MM.1S (cell line): Measurements from ENCODE around the gene MLANA.

ENCODE experiments used
- DNase-seq: peaks from one replicate; pipeline ENCODE4 v3.0.0-alpha.2; 2015
- H2AFZ ChIP-seq: fragments of 300-600 bp; sonication (generic); 2 replicates; pipeline ENCODE4 v1.6.0; 2016; ENCODE audit warnings: antibody characterized with exemption, low read length
- H3F3A ChIP-seq: fragments of 300-600 bp; sonication (generic); 2 replicates; pipeline ENCODE4 v1.6.1; 2016; ENCODE audit warnings: mild to moderate bottlenecking, antibody characterized with exemption, low read length, moderate library complexity, mixed read lengths; ENCODE audit not compliant: insufficient read depth
- H3K27ac ChIP-seq: fragments of 300-600 bp; sonication (generic); 2 replicates; pipeline ENCODE4 v1.5.1; 2016; ENCODE audit warnings: mild to moderate bottlenecking, low read length
- H3K27me3 ChIP-seq: fragments of 300-600 bp; sonication (generic); replicated peaks from 2 replicates; pipeline ENCODE4 v1.6.0; 2016; ENCODE audit warnings: low read length; ENCODE audit not compliant: insufficient read depth
- H3K36me3 ChIP-seq: fragments of 300-600 bp; sonication (generic); replicated peaks from 2 replicates; pipeline ENCODE4 v1.6.1; 2016; ENCODE audit warnings: mild to moderate bottlenecking, low read length, mixed read lengths; ENCODE audit not compliant: insufficient read depth
- H3K4me1 ChIP-seq: fragments of 300-600 bp; sonication (generic); 2 replicates; pipeline ENCODE4 v1.6.1; 2016; ENCODE audit warnings: low read length, mixed read lengths
- H3K4me2 ChIP-seq: fragments of 300-600 bp; sonication (generic); 2 replicates; pipeline ENCODE4 v1.6.0; 2016; ENCODE audit warnings: low read depth, low read length
- H3K4me3 ChIP-seq: fragments of 300-600 bp; sonication (generic); 2 replicates; pipeline ENCODE4 v1.5.1; 2016; ENCODE audit warnings: low read length, mixed read lengths
- H3K79me2 ChIP-seq: fragments of 300-600 bp; sonication (generic); 2 replicates; pipeline ENCODE4 v1.6.1; 2016; ENCODE audit warnings: mixed run types, low read length, mixed read lengths
- H3K9ac ChIP-seq: fragments of 300-600 bp; sonication (generic); 2 replicates; pipeline ENCODE4 v1.6.1; 2016; ENCODE audit warnings: low read length, mixed read lengths
- H3K9me2 ChIP-seq: fragments of 300-600 bp; sonication (generic); replicated peaks from 2 replicates; pipeline ENCODE4 v1.6.1; 2016; ENCODE audit warnings: mild to moderate bottlenecking, low read length, mixed read lengths; ENCODE audit not compliant: insufficient read depth
- H3K9me3 ChIP-seq: fragments of 300-600 bp; sonication (generic); replicated peaks from 2 replicates; pipeline ENCODE4 v1.6.1; 2016; ENCODE audit warnings: mild to moderate bottlenecking, low read length, mixed read lengths; ENCODE audit not compliant: insufficient read depth
- H4K20me1 ChIP-seq: fragments of 300-600 bp; sonication (generic); 2 replicates; pipeline ENCODE4 v1.6.1; 2016; ENCODE audit warnings: mild to moderate bottlenecking, low read length, moderate library complexity, mixed read lengths; ENCODE audit not compliant: insufficient read depth
- CTCF ChIP-seq: fragments of 300-600 bp; sonication (generic); IDR thresholded peaks from 2 replicates; pipeline ENCODE4 v1.5.1; 2016; ENCODE audit warnings: antibody characterized with exemption, low read length, mixed read lengths
- EZH2 ChIP-seq: fragments of 300-600 bp; sonication (generic); optimal IDR thresholded peaks from 2 replicates; pipeline ENCODE3; 2017; ENCODE audit warnings: low read depth, mild to moderate bottlenecking, antibody characterized with exemption, low read length, mixed read lengths
- EZH2phosphoT487 ChIP-seq: fragments of 300-600 bp; sonication (generic); IDR thresholded peaks from 2 replicates; pipeline ENCODE4 v1.6.1; 2018; ENCODE audit warnings: antibody characterized with exemption, low read length

The MLANA gene

GRCh38 chr9:5843794-5844471 is 46.8 kb upstream of the MLANA start:
- peaks cover 13% of the 10 kb centered on the region for H3K4me1 ChIP-seq
- no peak for TF ChIP-seq EZH2
- no peak for TF ChIP-seq EZH2phosphoT487
- TF ChIP-seq CTCF = no peak
- H3K36me3 ChIP-seq = no peaks in the 10 kb centered on the region
- H3K27me3 ChIP-seq = no peaks in the 10 kb centered on the region
- H3K27ac ChIP-seq = no peak overlapping the region
- H3K9me3 ChIP-seq = no peaks in the 10 kb centered on the region
- DNase-seq = no peak
- H2AFZ ChIP-seq = no peak overlapping the region
- no peaks in the 10 kb centered on the region for H3K79me2 ChIP-seq
- H3K4me3 ChIP-seq = no peak overlapping the region
- no peaks in the 10 kb centered on the region for H3F3A ChIP-seq
- no peaks in the 10 kb centered on the region for H4K20me1 ChIP-seq
- H3K4me2 ChIP-seq = no peak overlapping the region
- H3K9ac ChIP-seq = no peak overlapping the region
- H3K9me2 ChIP-seq = no peaks in the 10 kb centered on the region

GRCh38 chr9:5845157-5845531 is 45.5 kb upstream of the MLANA start:
- Histone ChIP-seq H2AFZ (no peak overlapping the region), H3K27ac (peak overlapping the region; percentile 30; the same call in 1 of the 2 replicates), H3K9ac (no peak overlapping the region), H3K4me3 (no peak overlapping the region), H3K4me2 (peak overlapping the region; percentile 1; the same call in 1 of the 2 replicates), H3K9me2 (no peaks in the 10 kb centered on the region), H3K9me3 (no peaks in the 10 kb centered on the region), H3K4me1 (peaks cover 5% of the 10 kb centered on the region), H3K27me3 (no peaks in the 10 kb centered on the region), H3F3A (no peaks in the 10 kb centered on the region), H3K79me2 (no peaks in the 10 kb centered on the region), H4K20me1 (no peaks in the 10 kb centered on the region), H3K36me3 (no peaks in the 10 kb centered on the region)
- no peak for TF ChIP-seq EZH2phosphoT487
- no peak for TF ChIP-seq CTCF
- no peak for TF ChIP-seq EZH2
- DNase-seq = no peak

- H3K4me2 ChIP-seq = no peak overlapping the region
- no peak for DNase-seq
- H3K27ac ChIP-seq = no peak overlapping the region
- no peaks in the 10 kb centered on the region for H3K9me3 ChIP-seq
- H3K4me1 ChIP-seq = peaks cover 5% of the 10 kb centered on the region
- no peak overlapping the region for H2AFZ ChIP-seq
- TF ChIP-seq CTCF = no peak
- TF ChIP-seq EZH2phosphoT487 = no peak
- no peak for TF ChIP-seq EZH2
- H3K4me3 ChIP-seq = no peak overlapping the region
- no peaks in the 10 kb centered on the region for H3K27me3 ChIP-seq
- H3K9ac ChIP-seq = no peak overlapping the region
- no peaks in the 10 kb centered on the region for H3K36me3 ChIP-seq
- no peaks in the 10 kb centered on the region for H3K79me2 ChIP-seq
- no peaks in the 10 kb centered on the region for H3F3A ChIP-seq
- H4K20me1 ChIP-seq = no peaks in the 10 kb centered on the region
- H3K9me2 ChIP-seq = no peaks in the 10 kb centered on the region
Measured at GRCh38 chr9:5846096-5846495, 44.6 kb upstream of the MLANA start.
